Esophagus muscularis mucosa (tissue), 4 donors: ENCODE results near the gene TRAPPC11. TPM values are rescaled to one million over a fixed set of nuclear protein-coding genes. Genes with fewer than 3 reads are reported as not detected.

Experiments
- DNase-seq: peaks from one replicate; pipeline ENCODE4 v3.0.0-alpha.2; 2017; ENCODE audit errors: extremely low spot score
- H3K27ac ChIP-seq, 4 donors: fragments of 200-600 bp; sonication (generic); replicated peaks in 1 of 4; 1 replicate in 3 of 4; 2 replicates in 1 of 4; pipeline ENCODE4 v1.5.1; 2016 to 2019; ENCODE audit warnings: mild to moderate bottlenecking in 1 of 4
- H3K27me3 ChIP-seq, 4 donors: fragments of 200-600 bp; sonication (generic); one replicate each; pipeline versions ENCODE4 v1.5.1 to v1.6.0; 2016 to 2019
- H3K36me3 ChIP-seq, 4 donors: fragments of 200-600 bp; sonication (generic); one replicate each; pipeline ENCODE4 v1.5.1; 2016 to 2019
- H3K4me1 ChIP-seq, 4 donors: fragments of 200-600 bp; sonication (generic); one replicate each; pipeline ENCODE4 v1.5.1; 2016 to 2019
- H3K4me3 ChIP-seq, 4 donors: fragments of 200-600 bp; sonication (generic); 1 replicate in 2 of 4; 2 replicates in 2 of 4; pipeline ENCODE4 v1.5.1; 2016 to 2019; ENCODE audit warnings: mild to moderate bottlenecking in 4 of 4, moderate library complexity in 1 of 4
- H3K9me3 ChIP-seq, 4 donors: fragments of 200-600 bp; sonication (generic); 1 replicate in 3 of 4; 2 replicates in 1 of 4; pipeline ENCODE4 v1.5.1; 2016 to 2019
- EP300 ChIP-seq: sonication (generic); formaldehyde crosslinking; IDR thresholded peaks from one replicate; pipeline ENCODE4 v1.6.1; 2017; ENCODE audit warnings: antibody characterized with exemption
- POLR2A ChIP-seq: fragments of 450-650 bp; IDR thresholded peaks from one replicate; pipeline ENCODE4 v1.6.1; 2017; ENCODE audit warnings: antibody characterized with exemption, moderate library complexity, mild to moderate bottlenecking, low read depth
- POLR2AphosphoS5 ChIP-seq, 2 donors: sonication (generic); formaldehyde crosslinking; IDR thresholded peaks; one replicate each; pipeline ENCODE4 v1.6.1; 2017; ENCODE audit warnings: antibody characterized with exemption in 2 of 2
- WGBS: methylation state at CpG from one replicate; pipeline ENCODE4 v1.1.5; 2018; 5-methylcytosine and 5-hydroxymethylcytosine counted together
- intact Hi-C: fragments of 100-400 bp; cut with DNase I; formaldehyde crosslinking; loops from one replicate; pipeline ENCODE4 v1.15.1; 2023
- total RNA-seq, 4 donors: library from RNA; depleted of rRNA; stranded (reverse); fragments of >200 nt; gene quantifications; one replicate each; pipeline versions ENCODE4 v1.1.0 to v1.2.1, GENCODE V29; 2016
- TF ChIP-seq, protein P1 (sequence below), 3 experiments: fragments of 200-600 bp in 2 of 3; fragments of 450-650 bp in 1 of 3; sonication (generic) in 2 of 3; IDR thresholded peaks; one replicate each; pipeline ENCODE4 v1.5.1; 2017 to 2019; ENCODE audit warnings: antibody characterized with exemption in 3 of 3, mild to moderate bottlenecking in 2 of 3, moderate library complexity in 1 of 3

Gene TRAPPC11
- total RNA-seq, 4 donors from 2014 or later, result 35.6 to 42.8 (median 39.7) TPM

DNA sequence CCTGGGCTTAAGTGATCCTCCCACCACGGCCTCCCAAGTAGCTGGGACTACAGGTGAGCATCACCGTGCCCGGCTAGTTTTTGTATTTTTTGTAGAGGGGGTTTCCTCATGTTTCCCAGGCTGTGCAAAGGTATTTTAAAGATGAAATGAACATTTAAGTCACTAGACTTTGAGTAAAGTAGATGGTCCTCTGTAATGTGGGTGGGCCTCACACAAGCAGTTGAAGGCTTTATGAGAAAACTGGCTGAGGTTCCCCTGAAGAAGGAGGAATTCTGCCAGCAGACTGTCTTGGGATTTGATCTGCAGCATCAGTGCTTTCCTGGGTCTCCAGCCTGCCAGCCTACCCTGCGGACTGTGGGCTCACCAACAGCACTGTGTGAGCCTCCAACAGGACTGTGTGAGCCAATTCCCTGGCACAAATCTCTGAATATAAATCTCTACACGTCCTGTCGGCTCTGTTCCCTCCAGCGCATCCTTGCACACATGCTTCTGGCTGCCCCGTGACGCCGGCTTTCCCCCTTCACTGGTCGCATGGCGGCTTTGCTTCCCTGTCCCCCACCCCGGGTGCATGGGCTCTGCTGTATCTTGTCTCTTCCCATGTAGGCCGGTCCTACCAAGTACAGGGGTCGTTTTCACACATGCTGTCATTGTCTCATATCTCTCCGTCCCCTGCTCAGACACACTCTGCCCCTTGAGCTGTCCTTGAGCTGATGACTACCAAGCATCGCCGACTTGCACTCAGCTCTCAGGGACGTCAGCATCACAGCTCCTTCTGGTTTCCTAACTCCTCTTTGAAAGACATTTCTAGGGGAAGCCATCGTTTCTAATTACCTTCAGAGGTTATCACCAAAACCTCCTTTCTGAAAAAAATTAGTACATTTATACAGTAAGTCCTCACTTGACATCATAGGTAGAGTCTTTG lies 46.5 kb upstream of the TRAPPC11 start:
- H3K4me3 ChIP-seq, result no peak overlapping the region
- WGBS, result 90% methylated on average over 20 of the region's 20 CpGs
- no peak for DNase-seq
- no peaks in the 10 kb centered on the region for H3K9me3 ChIP-seq
- H3K36me3 ChIP-seq, result no peaks in the 10 kb centered on the region
- TF ChIP-seq EP300, result no peak
- TF ChIP-seq POLR2AphosphoS5 (IDR thresholded peaks at IDR 0.05), result no peak
- TF ChIP-seq POLR2A, result no peak
- TF ChIP-seq, protein P1, sequence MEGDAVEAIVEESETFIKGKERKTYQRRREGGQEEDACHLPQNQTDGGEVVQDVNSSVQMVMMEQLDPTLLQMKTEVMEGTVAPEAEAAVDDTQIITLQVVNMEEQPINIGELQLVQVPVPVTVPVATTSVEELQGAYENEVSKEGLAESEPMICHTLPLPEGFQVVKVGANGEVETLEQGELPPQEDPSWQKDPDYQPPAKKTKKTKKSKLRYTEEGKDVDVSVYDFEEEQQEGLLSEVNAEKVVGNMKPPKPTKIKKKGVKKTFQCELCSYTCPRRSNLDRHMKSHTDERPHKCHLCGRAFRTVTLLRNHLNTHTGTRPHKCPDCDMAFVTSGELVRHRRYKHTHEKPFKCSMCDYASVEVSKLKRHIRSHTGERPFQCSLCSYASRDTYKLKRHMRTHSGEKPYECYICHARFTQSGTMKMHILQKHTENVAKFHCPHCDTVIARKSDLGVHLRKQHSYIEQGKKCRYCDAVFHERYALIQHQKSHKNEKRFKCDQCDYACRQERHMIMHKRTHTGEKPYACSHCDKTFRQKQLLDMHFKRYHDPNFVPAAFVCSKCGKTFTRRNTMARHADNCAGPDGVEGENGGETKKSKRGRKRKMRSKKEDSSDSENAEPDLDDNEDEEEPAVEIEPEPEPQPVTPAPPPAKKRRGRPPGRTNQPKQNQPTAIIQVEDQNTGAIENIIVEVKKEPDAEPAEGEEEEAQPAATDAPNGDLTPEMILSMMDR (IDR thresholded peaks at IDR 0.05), result no peak
- intact Hi-C loops, result no loop called here
- peaks cover 0 to 6% (median 0%) of the 10 kb centered on the region in 4 donors for H3K4me1 ChIP-seq
- no peaks in the 10 kb centered on the region for H3K27me3 ChIP-seq
- H3K27ac ChIP-seq, result no peak overlapping the region

DNA sequence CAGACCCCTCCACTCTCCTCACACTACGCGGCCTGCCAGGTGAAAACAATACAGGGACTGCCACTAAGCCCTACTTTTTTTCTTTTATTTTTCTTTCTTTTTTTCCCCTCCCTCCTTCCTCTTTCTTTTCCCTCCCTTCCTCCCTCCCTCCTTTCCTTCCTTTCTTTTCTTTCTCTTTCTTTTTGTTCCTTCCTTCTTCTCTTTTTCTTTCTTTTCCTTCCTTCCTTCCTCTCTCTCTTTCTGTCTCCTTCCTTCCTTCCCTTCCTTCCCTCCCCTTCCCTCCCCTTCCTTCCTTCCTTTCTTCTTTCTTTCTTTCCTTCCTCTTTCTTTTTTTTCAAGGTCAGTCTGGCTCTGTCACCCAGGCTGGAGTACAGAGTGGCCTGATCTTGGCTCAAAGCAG lies 42.0 kb upstream of the TRAPPC11 start:
- Histone ChIP-seq H3K4me3 (no peak overlapping the region), H3K36me3 (no peaks in the 10 kb centered on the region), H3K4me1 (peaks cover 0 to 9% (median 2%) of the 10 kb centered on the region in 4 donors), H3K9me3 (no peaks in the 10 kb centered on the region), H3K27me3 (no peaks in the 10 kb centered on the region), H3K27ac (no peak overlapping the region)
- no peak for DNase-seq
- TF ChIP-seq EP300, result no peak
- TF ChIP-seq POLR2AphosphoS5 (IDR thresholded peaks at IDR 0.05), result no peak
- no peak for TF ChIP-seq POLR2A
- TF ChIP-seq, protein P1 (IDR thresholded peaks at IDR 0.05), result no peak
- WGBS, result 94% methylated on average over 2 of the region's 2 CpGs
- intact Hi-C loops, result no loop called here

DNA sequence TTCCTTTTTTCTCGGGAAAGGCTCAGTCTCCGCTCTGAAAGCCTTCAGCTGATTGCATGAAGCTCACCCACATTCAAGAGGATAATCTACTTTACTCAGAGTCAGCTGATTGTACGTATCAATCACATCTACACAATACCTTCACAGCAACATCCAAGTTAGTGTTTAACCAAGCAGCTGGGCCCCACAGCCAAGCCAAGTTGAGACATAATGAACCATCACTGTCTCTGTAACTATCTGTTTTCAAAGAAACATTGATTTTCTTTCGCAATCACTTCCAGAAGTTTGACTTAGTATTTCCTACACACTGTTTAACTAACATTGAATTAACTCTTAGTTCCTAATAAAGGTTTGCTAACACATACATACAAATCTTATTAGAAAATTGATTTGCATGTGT lies 40.4 kb upstream of the TRAPPC11 start:
- no peak for DNase-seq
- H3K9me3 ChIP-seq, result no peaks in the 10 kb centered on the region
- intact Hi-C loops, result no loop called here
- H3K27me3 ChIP-seq, result no peaks in the 10 kb centered on the region
- 71% methylated on average over 3 of the region's 4 CpGs for WGBS
- peak overlapping the region in 1 of 4 donors; percentile 2 for H3K27ac ChIP-seq
- no peak overlapping the region for H3K4me3 ChIP-seq
- H3K36me3 ChIP-seq, result no peaks in the 10 kb centered on the region
- no peak for TF ChIP-seq POLR2A
- no peak for TF ChIP-seq EP300
- TF ChIP-seq POLR2AphosphoS5 (IDR thresholded peaks at IDR 0.05), result no peak
- TF ChIP-seq, protein P1 (IDR thresholded peaks at IDR 0.05), result no peak
- H3K4me1 ChIP-seq, result peaks cover 0 to 9% (median 2%) of the 10 kb centered on the region in 4 donors

DNA sequence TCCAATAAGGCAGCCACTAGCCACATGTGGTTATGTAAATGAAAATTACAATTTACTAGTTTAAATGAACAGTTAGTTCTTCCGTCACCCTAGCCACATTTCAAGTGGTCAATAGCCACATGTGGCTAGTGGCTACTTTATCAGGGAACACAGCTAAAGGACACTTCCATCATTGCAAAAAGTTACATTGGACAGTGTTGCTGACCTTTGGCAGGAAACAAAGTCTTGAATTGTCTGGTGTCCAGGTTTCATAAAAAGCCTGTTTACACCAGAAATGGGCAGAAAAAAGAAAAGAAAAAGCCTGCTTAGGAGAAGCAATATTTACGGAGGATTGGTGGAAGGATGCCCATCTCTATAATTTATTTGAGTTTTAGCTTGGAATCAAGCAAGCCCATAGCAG lies 38.7 kb upstream of the TRAPPC11 start:
- no peaks in the 10 kb centered on the region for H3K27me3 ChIP-seq
- H3K4me1 ChIP-seq, result peaks cover 0 to 9% (median 2%) of the 10 kb centered on the region in 4 donors
- TF ChIP-seq POLR2AphosphoS5 (IDR thresholded peaks at IDR 0.05) (no peak), EP300 (no peak), POLR2A (no peak)
- TF ChIP-seq, protein P1 (IDR thresholded peaks at IDR 0.05), result no peak
- H3K36me3 ChIP-seq, result no peaks in the 10 kb centered on the region
- no peak overlapping the region for H3K4me3 ChIP-seq
- 83% methylated on average over 2 of the region's 2 CpGs for WGBS
- DNase-seq, result no peak
- no peaks in the 10 kb centered on the region for H3K9me3 ChIP-seq
- intact Hi-C loops, result no loop called here
- no peak overlapping the region for H3K27ac ChIP-seq
